Mononuclear cell (primary cell): Measurements from ENCODE around the gene SUCNR1. TPM values are rescaled to one million over a fixed set of nuclear protein-coding genes. Genes with fewer than 3 reads are reported as not detected.
"Not testable (repeated sequence)": the region's sequence is repeated elsewhere in the genome, so short reads cannot be mapped to it uniquely, and the experiment has no call there.

Source experiments
- H3K27me3 ChIP-seq: 2 replicates; pipeline ENCODE4 v1.6.0; 2011; ENCODE audit warnings: low read length, control low read depth; ENCODE audit not compliant: insufficient read depth
- H3K4me1 ChIP-seq: 2 replicates; pipeline ENCODE4 v1.5.1; 2011; ENCODE audit warnings: mild to moderate bottlenecking, low read length, control low read depth; ENCODE audit not compliant: insufficient read depth
- H3K4me3 ChIP-seq: 2 replicates; pipeline ENCODE4 v1.5.1; 2011; ENCODE audit warnings: mild to moderate bottlenecking, low read length, moderate library complexity
- H3K9me3 ChIP-seq: 2 replicates; pipeline ENCODE4 v1.5.1; 2011; ENCODE audit warnings: low read depth, mild to moderate bottlenecking, control low read depth, low read length
- total RNA-seq: library from RNA; depleted of rRNA; stranded (reverse); fragments of >200 nt; gene quantifications from one replicate; pipeline ENCODE4 v1.2.3, GENCODE V29; 2012

SUCNR1 gene, protein sequence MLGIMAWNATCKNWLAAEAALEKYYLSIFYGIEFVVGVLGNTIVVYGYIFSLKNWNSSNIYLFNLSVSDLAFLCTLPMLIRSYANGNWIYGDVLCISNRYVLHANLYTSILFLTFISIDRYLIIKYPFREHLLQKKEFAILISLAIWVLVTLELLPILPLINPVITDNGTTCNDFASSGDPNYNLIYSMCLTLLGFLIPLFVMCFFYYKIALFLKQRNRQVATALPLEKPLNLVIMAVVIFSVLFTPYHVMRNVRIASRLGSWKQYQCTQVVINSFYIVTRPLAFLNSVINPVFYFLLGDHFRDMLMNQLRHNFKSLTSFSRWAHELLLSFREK
- 0.94 TPM for total RNA-seq

DNA sequence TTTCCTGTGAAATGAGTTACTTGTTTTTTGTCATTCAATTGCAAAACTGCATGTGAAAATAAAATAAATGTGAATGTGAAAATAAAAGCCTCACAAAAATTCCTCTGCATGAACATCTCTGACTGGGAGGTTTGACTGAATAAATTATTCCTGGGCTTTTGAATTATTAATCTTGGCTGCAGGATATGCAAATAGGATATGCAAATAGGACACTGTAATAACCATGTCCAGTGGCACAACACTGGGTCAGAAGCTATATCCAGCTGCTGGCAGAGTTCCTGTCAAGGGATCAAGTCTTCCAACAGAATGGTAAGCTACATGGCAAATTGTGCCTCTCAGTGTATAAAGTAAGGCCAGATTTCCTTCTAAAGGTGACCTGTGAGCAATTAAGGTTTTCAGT, at the start of gene SUCNR1:
Gene SUCNR1 (plus strand): TSS at position 246 of the 400 bp plus-strand sequence. CDS start 6,250 bp downstream, outside the sequence.
- Histone ChIP-seq H3K4me3 (no peak within 1 kb of the TSS), H3K4me1 (peaks cover 29% of the 10 kb centered on the region), H3K27me3 (no peaks in the 10 kb centered on the region), H3K9me3 (no peaks in the 10 kb centered on the region)

GRCh38 chr3:151827816-151828215, 45.6 kb upstream of the SUCNR1 start:
- no peaks in the 10 kb centered on the region for H3K4me1 ChIP-seq
- H3K4me3 ChIP-seq, result no peak overlapping the region
- no peaks in the 10 kb centered on the region for H3K27me3 ChIP-seq

DNA sequence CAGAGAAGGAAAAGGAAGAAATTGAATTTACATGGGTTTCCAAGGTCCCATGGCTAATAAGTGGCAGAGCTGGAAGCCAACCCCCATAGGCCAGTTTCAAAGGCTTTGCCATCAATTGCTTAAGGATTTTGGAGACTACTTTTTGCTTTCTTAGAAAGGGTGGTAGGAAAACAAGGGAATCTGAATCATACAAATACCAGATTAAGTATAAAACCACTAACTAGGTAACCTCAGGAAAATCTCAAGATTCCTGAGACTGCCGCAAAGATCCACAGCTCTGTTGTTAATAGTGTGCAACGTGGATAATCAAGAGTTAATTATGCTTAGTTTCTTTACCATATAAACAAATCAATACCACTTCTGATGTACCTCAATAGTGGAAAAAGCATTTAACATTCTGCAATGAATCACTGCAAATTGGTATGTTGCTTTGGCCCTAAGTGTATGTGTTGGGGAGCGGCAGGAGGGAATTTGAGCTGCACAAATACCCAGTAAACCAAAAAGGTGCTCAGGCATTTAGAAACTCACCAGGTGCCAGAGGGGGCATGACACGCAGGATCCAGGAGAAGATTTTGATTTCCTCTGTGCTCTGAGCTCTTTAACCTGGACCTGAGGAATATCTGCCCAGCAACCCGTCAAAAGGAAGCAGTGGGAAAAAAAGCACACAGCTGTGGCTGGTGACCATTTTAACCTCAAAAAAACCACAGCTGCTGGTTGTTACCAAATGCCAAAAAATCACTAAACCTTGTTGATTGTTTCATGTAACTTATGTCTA, 37.5 kb upstream of the SUCNR1 start:
- Histone ChIP-seq H3K4me3 (no peak overlapping the region), H3K9me3 (no peaks in the 10 kb centered on the region), H3K4me1 (peaks cover 7% of the 10 kb centered on the region), H3K27me3 (no peaks in the 10 kb centered on the region)

More at GRCh38 chr3:151827816-151828215, 45.6 kb upstream of the SUCNR1 start:
- H3K9me3 ChIP-seq, result no peaks in the 10 kb centered on the region

- no peaks in the 10 kb centered on the region for H3K27me3 ChIP-seq
- H3K4me3 ChIP-seq, result no peak overlapping the region
- no peaks in the 10 kb centered on the region for H3K9me3 ChIP-seq
- H3K4me1 ChIP-seq, result peaks cover 7% of the 10 kb centered on the region
These were observed 36.4 kb upstream of the SUCNR1 start for GRCh38 chr3:151837057-151837456.

GRCh38 chr3:151838574-151839312, 34.7 kb upstream of the SUCNR1 start:
- Histone ChIP-seq H3K27me3 (no peaks in the 10 kb centered on the region), H3K4me3 (no peak overlapping the region), H3K9me3 (no peaks in the 10 kb centered on the region), H3K4me1 (peaks cover 7% of the 10 kb centered on the region)

DNA sequence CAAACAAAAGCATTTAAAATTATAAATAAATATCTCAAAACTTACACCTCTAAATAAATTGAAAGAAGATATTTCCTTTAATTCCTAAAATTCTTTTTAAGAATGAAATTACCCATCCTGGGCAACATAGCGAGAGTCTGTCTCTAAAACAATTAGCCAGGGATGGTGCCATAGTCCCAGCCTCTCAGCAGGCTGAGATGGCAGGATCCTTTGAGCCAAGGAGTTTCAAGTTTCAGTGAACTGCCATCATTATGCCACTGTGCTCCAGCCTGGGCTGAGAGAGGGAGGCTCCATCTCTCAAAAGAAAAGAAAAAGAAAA, 34.2 kb upstream of the SUCNR1 start:
- Histone ChIP-seq H3K4me1 (peaks cover 7% of the 10 kb centered on the region), H3K4me3 (no peak overlapping the region), H3K9me3 (no peaks in the 10 kb centered on the region), H3K27me3 (no peaks in the 10 kb centered on the region)

GRCh38 chr3:151841801-151842200, 31.6 kb upstream of the SUCNR1 start:
- H3K4me1 ChIP-seq, result peaks cover 5% of the 10 kb centered on the region
- no peak overlapping the region for H3K4me3 ChIP-seq
- H3K9me3 ChIP-seq, result no peaks in the 10 kb centered on the region
- H3K27me3 ChIP-seq, result no peaks in the 10 kb centered on the region

DNA sequence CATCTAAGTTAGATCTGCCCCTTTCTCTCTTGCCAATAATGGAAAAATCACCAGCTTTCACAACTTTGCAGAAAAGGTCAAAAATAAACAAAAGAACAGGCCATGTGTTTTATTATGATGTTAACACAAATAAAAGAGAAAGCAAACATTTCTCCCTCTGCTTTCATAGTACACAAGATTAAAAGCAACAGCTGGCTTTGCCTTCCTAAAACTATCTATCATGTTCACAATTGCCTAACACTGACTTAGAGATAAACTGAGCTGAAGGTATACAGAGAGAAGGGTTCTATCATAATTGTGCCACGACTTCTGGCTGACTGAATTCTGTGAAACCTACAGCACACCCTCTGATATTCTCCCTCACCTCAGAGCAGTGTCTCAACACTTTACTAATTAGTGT, 30.2 kb upstream of the SUCNR1 start:
- Histone ChIP-seq H3K9me3 (no peaks in the 10 kb centered on the region), H3K27me3 (no peaks in the 10 kb centered on the region), H3K4me1 (no peaks in the 10 kb centered on the region), H3K4me3 (no peak overlapping the region)

DNA sequence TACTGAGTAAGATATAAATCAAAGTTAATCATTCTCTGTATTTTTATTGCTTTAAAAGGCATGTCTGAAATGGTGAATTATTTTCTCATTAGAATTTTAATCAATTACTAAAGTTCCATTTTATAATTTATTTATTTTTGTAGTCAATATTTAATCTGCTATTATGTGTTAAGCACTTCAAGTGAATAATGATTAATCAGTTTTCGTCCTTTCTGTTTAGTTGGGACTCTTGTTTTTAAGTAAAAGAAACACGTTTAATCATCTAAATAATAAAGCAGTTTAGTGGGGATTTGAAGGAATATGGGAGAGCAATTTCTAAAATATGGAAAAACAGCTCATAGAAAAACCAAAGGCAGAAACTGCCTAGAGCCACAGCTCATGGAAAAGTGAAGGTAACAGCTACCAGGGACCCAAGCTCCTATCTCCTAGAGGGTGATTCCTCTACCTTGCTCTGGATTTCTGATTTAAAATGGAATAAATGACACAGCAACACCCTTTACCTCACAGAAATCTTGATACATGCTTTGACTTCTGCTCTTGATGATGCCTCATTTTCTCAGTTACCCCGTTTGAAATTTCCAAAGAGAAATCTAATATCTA, 28.0 kb upstream of the SUCNR1 start:
- Histone ChIP-seq H3K9me3 (no peaks in the 10 kb centered on the region), H3K4me3 (no peak overlapping the region), H3K4me1 (no peaks in the 10 kb centered on the region), H3K27me3 (no peaks in the 10 kb centered on the region)

DNA sequence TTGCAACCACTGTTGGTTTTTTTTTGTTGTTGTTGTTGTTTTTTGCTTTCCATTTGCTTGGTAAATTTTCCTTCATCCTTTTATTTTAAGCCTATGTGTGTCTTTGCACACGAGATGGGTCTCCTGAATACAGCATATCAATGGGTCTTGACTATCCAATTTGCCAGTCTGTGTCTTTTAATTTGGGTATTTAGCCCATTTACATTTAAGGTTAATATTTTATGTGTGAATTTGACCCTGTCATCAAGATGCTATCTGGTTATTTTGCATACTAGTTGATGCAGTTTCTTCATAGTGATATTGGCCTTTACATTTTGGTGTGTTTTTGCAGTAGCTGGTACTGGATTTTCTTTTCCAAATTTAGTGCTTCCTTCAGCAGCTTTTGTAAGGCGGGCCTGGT, 23.4 kb upstream of the SUCNR1 start:
- not testable (repeated sequence) for H3K9me3 ChIP-seq, H3K4me3 ChIP-seq, H3K4me1 ChIP-seq, H3K27me3 ChIP-seq

DNA sequence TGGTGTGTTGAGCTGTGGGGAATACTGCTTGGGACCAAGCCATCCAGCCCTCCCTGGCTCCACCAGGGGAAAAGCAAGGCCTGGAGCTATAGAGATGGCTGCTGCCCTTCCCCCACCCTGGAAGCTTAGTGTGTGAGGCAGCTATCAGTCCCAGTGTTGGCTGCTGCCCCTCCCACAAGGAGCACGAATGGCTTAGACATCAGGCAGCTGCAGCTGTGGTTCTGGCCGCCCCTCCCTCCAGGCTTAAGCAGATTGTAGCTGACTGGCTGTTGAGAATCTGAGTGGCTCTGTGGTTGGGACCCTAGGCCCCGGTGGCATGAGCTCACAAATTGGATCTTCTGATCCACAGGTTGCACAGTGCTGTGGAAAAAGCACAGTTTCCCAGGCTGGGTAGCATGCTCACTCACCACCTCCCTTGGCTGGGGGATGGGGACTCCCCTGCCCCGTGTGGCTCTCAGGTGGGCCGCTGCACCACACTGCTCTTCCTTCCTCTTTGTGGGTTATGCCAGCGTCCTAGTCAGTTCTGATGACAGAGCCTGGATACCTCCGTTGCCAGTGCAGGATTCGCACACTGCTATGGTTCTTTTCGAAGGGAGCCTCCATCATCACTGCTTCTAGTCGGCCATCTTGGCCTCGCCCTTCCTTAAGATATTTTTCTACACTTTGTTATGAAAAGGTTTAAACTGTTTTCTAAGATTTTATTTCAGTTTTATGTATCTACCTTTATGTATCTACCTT, 21.2 kb upstream of the SUCNR1 start:
- H3K4me1 ChIP-seq, result no peaks in the 10 kb centered on the region
- no peak overlapping the region for H3K4me3 ChIP-seq
- H3K27me3 ChIP-seq, result no peaks in the 10 kb centered on the region
- no peaks in the 10 kb centered on the region for H3K9me3 ChIP-seq

DNA sequence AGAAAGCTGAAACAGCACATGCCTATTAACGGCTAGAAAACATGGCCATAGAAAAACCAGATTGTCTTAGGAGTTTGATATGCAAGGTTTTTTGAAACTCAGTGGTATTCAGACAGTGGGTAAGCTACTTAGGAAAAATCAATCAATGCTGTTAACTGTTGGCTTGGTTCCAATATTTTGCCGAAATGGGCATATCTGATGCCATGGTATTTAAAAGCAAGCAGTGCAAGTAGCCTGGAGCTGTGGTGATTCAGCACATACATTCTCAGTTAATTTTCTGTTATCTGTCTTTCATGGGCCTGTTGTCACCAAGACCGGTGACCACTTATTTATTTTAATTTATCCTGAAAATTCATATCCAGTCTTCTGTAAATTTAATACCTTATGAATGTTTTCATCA, 17.3 kb upstream of the SUCNR1 start:
- H3K4me1 ChIP-seq, result no peaks in the 10 kb centered on the region
- H3K9me3 ChIP-seq, result no peaks in the 10 kb centered on the region
- H3K4me3 ChIP-seq, result no peak overlapping the region
- no peaks in the 10 kb centered on the region for H3K27me3 ChIP-seq

DNA sequence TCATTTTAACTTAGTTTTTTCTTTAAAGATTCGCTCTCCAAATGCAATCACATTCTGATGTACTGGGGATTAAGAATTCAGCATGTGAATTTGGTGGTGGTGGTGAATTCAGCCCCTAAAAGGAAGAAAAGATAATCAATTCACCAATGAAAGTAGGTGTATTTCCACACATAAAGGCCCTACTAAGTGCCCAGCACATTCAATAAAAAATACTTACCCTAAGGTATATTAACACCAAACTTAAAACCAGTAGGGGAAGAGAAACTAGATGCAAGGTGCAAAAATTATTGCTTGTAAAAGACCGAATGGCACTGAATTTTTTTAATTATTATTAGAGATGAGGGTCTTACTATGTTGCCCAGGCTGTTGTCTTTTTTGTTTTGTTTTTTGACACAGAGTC, 16.8 kb upstream of the SUCNR1 start:
- H3K4me3 ChIP-seq, result no peak overlapping the region
- H3K9me3 ChIP-seq, result no peaks in the 10 kb centered on the region
- no peaks in the 10 kb centered on the region for H3K4me1 ChIP-seq
- no peaks in the 10 kb centered on the region for H3K27me3 ChIP-seq

- no peaks in the 10 kb centered on the region for H3K27me3 ChIP-seq
- no peaks in the 10 kb centered on the region for H3K9me3 ChIP-seq
- H3K4me3 ChIP-seq, result no peak overlapping the region
- H3K4me1 ChIP-seq, result no peaks in the 10 kb centered on the region
These were observed 14.2 kb upstream of the SUCNR1 start for GRCh38 chr3:151859233-151859673.
